Head of caudate nucleus (tissue), 42 donors: ENCODE measurements around the gene SERINC2.
A peak's percentile ranks its signal among the peaks of the same experiment; 100 is the strongest.

Source experiments
- DNase-seq, 42 donors: peaks; one replicate each; pipeline versions ENCODE4 v3.0.0 to v3.0.0-alpha.2; 2020 to 2021; ENCODE audit warnings: mixed read lengths in 7 of 42
- intact Hi-C: fragments of 100-400 bp; cut with DNase I; formaldehyde crosslinking; loops from one replicate; pipeline ENCODE4 v1.15.0; 2022

SERINC2 gene

GRCh38 chr1:31412732-31413404 is at the start of gene SERINC2:
Gene SERINC2 (plus strand): TSS chr1:31413213. CDS start chr1:31413266, 53 bp downstream.
- intact Hi-C loops, result no loop called here
- peak in 4 of 42 donors; percentile 6 to 37 (median 22) for DNase-seq

- intact Hi-C loops, result no loop called here
Measured at GRCh38 chr1:31364561-31365250, 48.3 kb upstream of the SERINC2 start.

GRCh38 chr1:31366796-31367195 is 46.2 kb upstream of the SERINC2 start:
- peak in 1 of 42 donors; percentile 25 for DNase-seq
- intact Hi-C loops, result no loop called here

More at GRCh38 chr1:31364561-31365250, 48.3 kb upstream of the SERINC2 start:
- DNase-seq, result no peak

GRCh38 chr1:31368611-31369107 is 44.4 kb upstream of the SERINC2 start:
- no peak for DNase-seq
- intact Hi-C loops, result no loop called here

GRCh38 chr1:31370021-31370420 is 43.0 kb upstream of the SERINC2 start:
- intact Hi-C loops, result no loop called here
- no peak for DNase-seq

- intact Hi-C loops, result no loop called here
- DNase-seq, result peak in 1 of 42 donors; percentile 9
Measured at GRCh38 chr1:31370565-31370964, 42.4 kb upstream of the SERINC2 start.

- DNase-seq, result peak in 5 of 42 donors; percentile 14 to 43 (median 34)
- intact Hi-C loops, result no loop called here
Measured at GRCh38 chr1:31371121-31371959, 41.7 kb upstream of the SERINC2 start.

- intact Hi-C loops, result no loop called here
- peak in 1 of 42 donors; percentile 16 for DNase-seq
Measured at GRCh38 chr1:31372051-31372450, 41.0 kb upstream of the SERINC2 start.

GRCh38 chr1:31372751-31373055 is 40.3 kb upstream of the SERINC2 start:
- no peak for DNase-seq
- intact Hi-C loops, result no loop called here

GRCh38 chr1:31373056-31373896 is 39.7 kb upstream of the SERINC2 start, which contains the start of gene FABP3:
Gene FABP3 (minus strand): TSS chr1:31373076. CDS start chr1:31373014, 62 bp downstream.
- intact Hi-C loops, result no loop called here

GRCh38 chr1:31373897-31374486 is 39.0 kb upstream of the SERINC2 start:
- intact Hi-C loops, result no loop called here
- DNase-seq, result peak in 3 of 42 donors; percentile 13 to 27 (median 25)

More at GRCh38 chr1:31373056-31373896, 39.7 kb upstream of the SERINC2 start, which contains the start of gene FABP3:
- DNase-seq, result peak; percentile 67 to 92 (median 80)

GRCh38 chr1:31374511-31375196 is 38.4 kb upstream of the SERINC2 start:
- DNase-seq, result peak in 4 of 42 donors; percentile 24 to 71 (median 32)
- intact Hi-C loops, result no loop called here

- DNase-seq, result peak; percentile 61 to 95 (median 86)
- intact Hi-C loops, result no loop called here
Measured at GRCh38 chr1:31376375-31377134, 36.5 kb upstream of the SERINC2 start.

- no peak for DNase-seq
- intact Hi-C loops, result no loop called here
Measured at GRCh38 chr1:31377364-31377863, 35.6 kb upstream of the SERINC2 start.

- no peak for DNase-seq
- intact Hi-C loops, result no loop called here
Measured at GRCh38 chr1:31378001-31378400, 35.0 kb upstream of the SERINC2 start.

- intact Hi-C loops, result no loop called here
- DNase-seq, result peak in 34 of 42 donors; percentile 19 to 79 (median 39)
Measured at GRCh38 chr1:31380181-31380580, 32.8 kb upstream of the SERINC2 start.
